GM21423 (cell line): ENCODE results near the gene KRTAP4-6.
"Not testable (repeated sequence)": the region's sequence is repeated elsewhere in the genome, so short reads cannot be mapped to it uniquely, and the experiment has no call there.

Source experiments
- ATAC-seq: cut with Tn5 transposase; IDR thresholded peaks from one replicate; pipeline ENCODE4 v1.9.1; 2021; ENCODE audit warnings: mild to moderate bottlenecking, moderate library complexity; ENCODE audit not compliant: unreplicated experiment

KRTAP4-6 gene

DNA sequence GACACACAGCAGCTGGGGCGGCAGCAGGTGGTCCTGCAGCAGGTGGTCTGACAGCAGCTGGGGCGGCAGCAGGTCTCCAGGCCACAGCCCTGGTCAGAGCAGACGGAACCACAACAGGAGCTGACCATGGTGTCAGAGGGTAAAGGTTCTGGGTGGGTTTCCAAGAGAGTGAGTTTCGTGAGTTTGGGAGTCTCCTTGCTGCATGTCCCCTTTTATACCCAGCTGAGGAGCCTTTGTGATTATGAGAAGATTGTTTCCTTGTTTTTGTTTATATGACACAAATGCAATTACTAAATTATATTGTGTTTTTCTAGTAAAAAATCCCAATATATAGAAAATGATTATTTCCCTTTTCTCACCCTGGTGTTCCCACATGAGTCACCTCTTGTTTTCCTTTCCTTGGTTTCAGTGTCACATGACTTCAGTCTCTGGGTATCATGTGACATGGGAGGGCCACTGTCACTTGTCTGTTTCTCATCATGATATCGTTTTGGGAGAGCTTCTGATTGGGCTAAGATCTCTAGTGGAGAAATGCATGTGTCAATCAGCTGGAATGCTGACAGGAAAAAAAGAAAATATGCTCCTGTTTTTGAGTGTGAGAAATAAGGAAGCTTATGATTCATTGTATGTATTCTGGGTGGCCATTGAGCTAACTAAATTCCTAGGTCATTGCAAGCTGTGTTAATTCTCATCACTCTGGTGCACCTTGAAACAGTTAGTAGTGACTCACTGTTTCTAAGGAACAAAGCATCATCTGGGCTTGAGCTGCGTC is at the start of gene KRTAP4-6:
TSS of gene KRTAP4-6 (minus strand) at position 185 of the 772 bp plus-strand sequence. CDS start at position 128, 57 bp downstream.
- no peak for ATAC-seq

GRCh38 chr17:41189837-41190318 is 49.5 kb upstream of the KRTAP4-6 start, which contains the start of gene KRTAP9-1:
Gene KRTAP9-1, plus strand, starts transcription at chr17:41189887. Its CDS starts 0 bp downstream, at chr17:41189887.
- ATAC-seq: not testable (repeated sequence)

DNA sequence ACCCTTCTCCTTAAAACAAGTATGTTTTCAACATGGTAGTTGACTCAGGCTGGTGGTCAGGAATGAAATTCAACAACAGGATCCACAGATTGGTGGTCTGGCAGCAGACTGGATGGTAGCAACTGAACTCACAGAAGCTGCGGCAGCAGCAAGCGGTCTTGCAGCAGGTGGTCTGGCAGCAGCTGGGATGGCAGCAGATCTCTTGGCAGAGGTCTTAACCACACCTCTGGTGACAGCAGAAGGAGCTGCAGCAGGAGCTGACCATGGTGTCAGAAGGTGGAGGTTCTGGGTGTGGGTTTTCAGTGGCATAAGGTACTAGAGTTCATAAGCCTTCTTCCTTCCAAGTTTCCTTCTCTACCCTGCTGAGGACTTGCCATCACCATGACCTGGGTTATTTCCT is 46.5 kb upstream of the KRTAP4-6 start:
- ATAC-seq: no peak

DNA sequence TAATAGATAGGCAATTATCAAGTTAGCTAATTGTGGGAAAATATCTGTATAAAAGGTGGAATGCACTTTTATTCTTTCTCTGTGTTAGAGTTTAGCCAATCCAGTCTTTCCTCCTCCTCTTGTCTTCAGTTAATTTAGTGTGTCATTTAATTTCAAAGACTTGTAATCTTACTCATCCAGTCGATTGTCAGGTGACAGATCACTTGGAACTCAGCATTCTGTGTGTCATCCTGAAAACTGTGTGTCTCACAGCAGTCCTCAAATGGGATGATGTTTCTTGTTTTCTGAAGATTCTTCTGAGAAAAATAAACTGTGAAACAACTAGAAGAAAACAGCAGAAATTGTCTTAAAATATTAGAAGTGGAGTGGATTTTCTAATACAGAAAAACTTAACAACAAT is 44.7 kb upstream of the KRTAP4-6 start:
- no peak for ATAC-seq

- ATAC-seq: no peak
Measured at GRCh38 chr17:41184480-41184961, 44.2 kb upstream of the KRTAP4-6 start, which contains the start of gene KRTAP4-1. Gene KRTAP4-1, minus strand, starts transcription at chr17:41184911. Its CDS starts 57 bp downstream, at chr17:41184854.

DNA sequence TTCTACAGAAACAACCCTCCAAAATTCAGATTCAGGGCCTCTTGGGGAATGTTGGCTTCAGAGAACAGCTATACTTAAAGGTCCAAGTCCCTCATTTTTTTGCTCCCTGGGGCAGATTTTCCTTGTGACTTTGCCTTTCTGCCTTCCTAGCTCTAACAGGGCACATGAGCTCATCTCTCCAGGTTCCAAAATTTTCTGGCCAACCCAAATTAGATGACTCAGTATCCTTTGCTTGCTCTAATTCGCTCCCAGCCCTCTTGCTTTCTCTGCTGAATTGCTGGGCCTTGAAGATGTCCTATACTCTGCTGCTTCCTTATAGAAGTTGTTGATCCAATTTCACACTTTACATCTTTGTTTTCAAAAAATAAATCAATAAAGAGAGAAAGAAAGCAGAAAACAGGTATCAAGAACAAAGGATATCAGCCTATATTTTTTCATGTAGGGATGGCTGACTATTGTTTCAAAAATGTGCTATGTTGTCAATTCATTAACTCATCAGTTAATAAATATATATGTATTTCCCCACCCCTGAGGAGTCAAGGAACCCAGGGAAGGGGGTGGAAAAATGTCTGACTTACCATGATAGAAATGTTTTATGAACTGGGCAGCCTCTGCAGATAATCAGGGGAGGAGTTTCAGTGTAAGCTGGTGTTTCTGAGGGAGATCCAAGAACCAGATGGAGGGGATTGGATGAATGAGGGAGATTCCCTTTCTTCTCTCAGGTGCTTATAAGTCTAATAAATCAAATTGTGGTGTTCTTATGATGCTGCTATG is 38.7 kb upstream of the KRTAP4-6 start:
- ATAC-seq: no peak

DNA sequence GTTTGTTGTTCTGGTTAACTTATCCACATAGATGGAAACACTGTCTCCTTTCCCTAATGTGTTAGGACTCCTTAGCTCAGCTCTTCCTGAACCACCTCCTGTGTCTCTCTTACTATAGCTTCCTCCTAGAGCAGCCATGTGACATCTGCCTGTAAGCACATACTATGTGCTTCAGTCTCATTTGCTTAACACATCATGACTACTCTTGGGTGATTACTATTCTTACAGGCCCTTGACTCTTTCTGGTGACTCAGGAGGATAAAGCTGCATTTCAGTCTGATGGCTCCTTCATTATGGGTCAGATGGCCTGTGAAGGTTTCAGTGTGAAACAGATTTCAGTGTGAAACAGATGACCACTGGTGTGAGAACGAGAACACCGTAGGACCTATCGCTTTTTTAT is 38.0 kb upstream of the KRTAP4-6 start:
- no peak for ATAC-seq

DNA sequence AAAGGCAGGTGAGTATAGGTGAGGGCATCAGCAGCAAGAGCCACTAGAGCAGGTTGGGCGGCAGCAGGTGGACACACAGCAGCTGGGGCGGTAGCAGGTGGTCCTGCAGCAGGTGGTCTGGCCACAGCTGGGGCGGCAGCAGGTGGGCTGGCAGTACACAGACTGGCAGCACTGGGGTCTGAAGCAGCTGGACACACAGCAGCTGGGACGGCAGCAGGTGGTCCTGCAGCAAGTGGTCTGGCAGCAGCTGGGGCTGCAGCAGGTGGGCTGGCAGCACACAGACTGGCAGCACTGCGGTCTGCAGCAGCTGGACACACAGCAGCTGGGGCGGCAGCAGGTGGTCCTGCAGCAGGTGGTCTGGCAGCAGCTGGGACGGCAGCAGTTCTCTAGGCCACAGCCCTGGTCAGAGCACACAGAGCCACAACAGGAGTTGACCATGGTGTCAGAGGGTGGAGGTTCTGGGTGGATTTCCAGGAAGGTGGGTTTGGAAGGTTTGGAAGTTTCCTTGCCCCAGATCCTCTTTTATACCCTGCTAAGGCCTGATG is 37.5 kb upstream of the KRTAP4-6 start, which contains the start of gene KRTAP4-2:
TSS of gene KRTAP4-2 (minus strand) at position 495 of the 545 bp plus-strand sequence. CDS start at position 438, 57 bp downstream.
- no peak for ATAC-seq

DNA sequence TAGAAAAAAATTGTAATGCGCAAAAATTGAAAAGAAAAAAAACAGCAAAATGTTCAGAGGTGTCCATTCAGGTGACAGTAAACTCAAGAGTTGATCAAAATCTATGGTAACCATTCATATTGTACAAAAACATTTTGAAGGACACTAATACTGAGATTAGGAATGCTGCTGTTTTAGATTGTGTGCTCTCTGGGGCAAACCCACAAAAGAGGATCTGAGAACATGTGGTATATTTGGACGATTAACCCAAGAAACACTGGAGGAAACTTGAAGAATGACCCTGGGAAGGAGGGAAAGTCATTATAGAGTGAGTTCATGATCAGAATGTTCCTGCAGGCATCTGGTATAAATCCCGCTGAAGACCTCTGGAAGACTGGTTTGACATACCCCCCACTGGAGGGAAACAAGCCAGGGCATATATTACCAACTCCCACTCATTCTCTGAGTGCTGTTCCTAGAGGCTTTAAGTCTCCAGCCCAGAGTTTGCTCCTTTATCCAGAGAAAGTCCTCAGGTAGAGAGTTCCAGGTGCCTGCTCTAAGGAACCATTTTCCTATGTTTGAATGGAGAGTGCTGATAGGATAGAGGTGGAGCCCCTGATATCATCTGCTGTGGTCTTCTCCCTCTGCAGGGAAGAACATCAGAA is 36.5 kb upstream of the KRTAP4-6 start:
- no peak for ATAC-seq

DNA sequence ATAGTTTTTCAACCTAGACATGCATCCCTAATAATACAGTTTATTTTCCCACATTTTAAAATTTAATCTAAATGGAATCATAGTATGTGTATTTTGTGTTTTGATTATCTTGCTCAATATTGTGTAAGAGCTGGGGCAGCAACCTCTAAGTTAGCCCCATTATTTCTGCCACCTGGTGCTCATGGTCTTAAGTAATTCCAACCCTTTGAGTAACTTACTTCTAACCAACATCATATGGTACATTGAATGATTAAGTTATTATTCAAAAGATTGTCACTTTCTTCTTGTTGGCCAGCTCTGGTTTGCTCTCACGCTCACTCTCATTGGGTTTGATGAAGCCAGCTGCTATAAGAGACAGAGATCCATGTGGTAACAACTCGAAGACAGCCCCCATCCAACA is 31.5 kb upstream of the KRTAP4-6 start:
- ATAC-seq: no peak

GRCh38 chr17:41168121-41168520 is 27.8 kb upstream of the KRTAP4-6 start, which contains the start of gene KRTAP4-3:
Gene KRTAP4-3, minus strand, starts transcription at chr17:41168221. Its CDS starts 49 bp downstream, at chr17:41168172.
- ATAC-seq: no peak

DNA sequence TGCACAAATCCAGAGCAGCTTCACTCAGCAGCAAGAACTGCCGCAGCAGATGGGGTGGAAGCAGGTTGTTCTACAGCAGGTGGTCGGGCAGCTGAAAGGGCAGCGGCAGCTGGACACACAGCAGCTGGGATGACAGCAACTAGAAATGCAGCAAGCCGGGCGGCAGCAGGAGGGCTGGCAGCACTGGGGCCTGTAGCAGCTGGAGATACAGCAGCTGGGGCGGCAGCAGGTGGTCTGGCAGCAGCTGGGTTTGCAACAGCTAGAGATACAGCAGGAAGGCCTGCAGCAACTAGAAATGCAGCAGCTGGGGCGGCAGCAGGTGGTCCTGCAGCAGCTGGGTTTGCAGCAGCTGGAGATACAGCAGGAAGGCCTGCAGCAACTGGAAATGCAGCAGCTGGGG is 27.2 kb upstream of the KRTAP4-6 start:
- ATAC-seq: no peak

DNA sequence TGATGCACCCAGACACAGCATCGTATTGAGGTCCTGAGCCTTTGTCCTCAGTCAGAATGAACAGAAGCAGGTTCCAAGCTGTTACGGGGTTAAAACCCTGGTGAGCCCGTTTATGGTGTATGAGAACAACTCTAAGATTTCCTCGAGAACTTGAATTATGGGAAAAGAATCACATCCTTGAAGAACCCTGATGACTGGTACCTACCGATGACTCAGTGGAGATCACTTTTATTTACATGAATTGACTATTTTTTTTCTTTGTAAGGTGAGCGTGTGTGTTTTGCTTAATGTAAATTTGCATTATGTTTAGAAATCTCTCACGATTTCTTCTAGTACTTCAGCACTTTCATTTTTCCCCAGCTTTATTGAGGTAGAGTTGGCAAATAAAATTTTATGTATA is 23.5 kb upstream of the KRTAP4-6 start:
- ATAC-seq: no peak

DNA sequence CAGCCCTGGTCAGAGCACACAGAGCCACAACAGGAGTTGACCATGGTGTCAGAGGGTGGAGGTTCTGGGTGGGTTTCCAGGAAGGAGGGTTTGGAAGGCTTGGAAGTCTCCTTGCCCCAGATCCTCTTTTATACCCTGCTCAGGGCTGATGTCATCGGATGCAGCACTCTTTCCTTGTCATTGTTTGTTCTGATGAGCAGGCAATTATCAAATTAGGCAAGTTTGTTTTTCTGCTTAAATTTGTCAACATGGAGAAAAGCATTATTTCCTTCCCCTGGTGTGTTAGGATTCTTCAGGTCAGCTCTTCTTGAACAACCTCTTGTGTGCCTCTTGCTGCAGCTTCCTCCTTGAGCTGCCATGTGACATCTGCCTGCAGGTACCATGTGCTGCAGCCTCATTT is 20.3 kb upstream of the KRTAP4-6 start, which contains the start of gene KRTAP4-4:
TSS of gene KRTAP4-4 (minus strand) at position 101 of the 400 bp plus-strand sequence. CDS start at position 44, 57 bp downstream.
- ATAC-seq: no peak

DNA sequence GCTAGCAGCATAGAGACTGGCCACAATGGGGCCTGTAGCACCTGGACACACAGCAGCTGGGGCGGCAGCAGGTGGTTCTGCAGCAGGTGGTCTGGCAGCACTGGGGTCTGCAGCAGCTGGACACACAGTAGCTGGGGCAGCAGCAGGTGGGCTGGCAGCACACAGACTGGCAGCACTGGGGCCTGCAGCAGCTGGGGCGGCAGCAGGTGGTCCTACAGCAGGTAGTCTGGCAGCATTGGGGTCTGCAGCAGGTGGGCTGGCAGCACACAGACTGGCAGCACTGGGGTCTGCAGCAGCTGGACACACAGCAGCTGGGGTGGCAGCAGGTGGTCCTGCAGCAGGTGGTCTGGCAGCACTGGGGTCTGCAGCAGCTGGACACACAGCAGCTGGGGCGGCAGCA is 19.8 kb upstream of the KRTAP4-6 start:
- ATAC-seq: not testable (repeated sequence)

DNA sequence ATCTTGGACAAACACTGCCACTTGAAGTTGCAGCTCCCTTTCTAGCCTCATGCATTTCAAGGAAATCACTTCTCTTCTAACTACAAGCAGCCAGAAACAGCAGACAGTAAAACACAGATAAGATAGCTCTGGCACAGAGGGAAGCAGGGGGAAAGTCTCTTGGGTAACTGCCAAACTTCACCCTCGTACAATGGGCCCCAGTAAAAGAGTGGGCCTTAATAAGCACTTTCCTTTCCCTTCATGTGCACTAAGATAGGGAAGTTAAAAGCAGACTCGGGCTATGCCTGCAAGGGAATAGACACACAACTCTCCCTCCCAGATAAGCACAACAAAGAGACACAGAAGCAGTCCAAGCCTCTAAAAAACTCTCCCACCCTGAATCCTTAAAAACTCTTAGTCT is 13.5 kb upstream of the KRTAP4-6 start:
- no peak for ATAC-seq

- no peak for ATAC-seq
Measured at GRCh38 chr17:41151525-41151924, 11.2 kb upstream of the KRTAP4-6 start.

GRCh38 chr17:41150026-41150425 is 9.7 kb upstream of the KRTAP4-6 start:
- ATAC-seq: no peak

DNA sequence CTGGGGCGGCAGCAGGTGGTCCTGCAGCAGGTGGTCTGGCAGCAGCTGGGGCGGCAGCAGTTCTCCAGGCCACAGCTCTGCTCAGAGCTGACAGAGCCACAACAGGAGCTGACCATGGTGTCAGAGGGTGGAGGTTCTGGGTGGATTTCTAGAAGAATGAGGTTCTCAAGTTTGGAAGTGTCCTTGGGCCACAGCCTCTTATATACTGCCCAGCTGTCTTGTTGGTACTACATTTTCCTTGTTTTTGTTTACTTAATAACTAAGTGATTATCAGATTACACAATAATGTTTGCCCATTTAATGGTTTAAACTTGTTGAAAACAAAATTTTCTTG is 9.3 kb upstream of the KRTAP4-6 start, which contains the start of gene KRTAP4-5:
TSS of gene KRTAP4-5 (minus strand) at position 174 of the 334 bp plus-strand sequence. CDS start at position 116, 58 bp downstream.
- ATAC-seq: no peak

DNA sequence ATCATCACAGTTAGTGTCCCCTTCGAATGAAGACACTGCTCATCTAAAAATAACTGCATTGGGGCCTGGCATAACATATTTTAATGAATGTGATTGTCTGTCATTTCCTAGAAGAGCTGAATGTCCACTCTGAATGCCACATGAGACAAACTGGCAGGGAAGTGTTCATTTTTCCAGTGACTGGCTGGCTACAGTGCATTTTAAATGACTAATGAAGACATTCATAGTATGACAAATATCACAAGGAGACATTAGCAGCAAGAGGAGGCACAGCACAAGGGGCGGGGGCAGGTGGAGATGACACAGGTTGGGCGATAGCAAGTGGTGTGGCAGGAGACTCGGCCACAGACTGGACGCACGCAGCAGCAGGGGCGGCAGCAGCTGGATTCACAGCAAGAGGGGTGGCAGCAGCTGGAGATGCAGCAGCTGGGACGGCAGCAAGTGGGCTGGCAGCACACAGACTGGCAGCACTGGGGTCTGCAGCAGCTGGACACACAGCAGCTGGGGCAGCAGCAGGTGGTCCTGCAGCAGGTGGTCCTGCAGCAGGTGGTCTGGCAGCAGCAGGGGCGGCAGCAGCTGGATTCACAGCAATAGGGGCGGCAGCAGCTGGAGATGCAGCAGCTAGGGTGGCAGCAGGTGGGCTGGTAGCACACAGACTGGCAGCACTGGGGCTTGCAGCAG is 8.8 kb upstream of the KRTAP4-6 start:
- ATAC-seq: not testable (repeated sequence)
